ENCODE data around the gene KANSL1L. TPM values are rescaled to one million over a fixed set of nuclear protein-coding genes. Genes with fewer than 3 reads are reported as not detected.

The KANSL1L gene
- polyA plus RNA-seq, 1 experiment = 8.9 TPM

DNA sequence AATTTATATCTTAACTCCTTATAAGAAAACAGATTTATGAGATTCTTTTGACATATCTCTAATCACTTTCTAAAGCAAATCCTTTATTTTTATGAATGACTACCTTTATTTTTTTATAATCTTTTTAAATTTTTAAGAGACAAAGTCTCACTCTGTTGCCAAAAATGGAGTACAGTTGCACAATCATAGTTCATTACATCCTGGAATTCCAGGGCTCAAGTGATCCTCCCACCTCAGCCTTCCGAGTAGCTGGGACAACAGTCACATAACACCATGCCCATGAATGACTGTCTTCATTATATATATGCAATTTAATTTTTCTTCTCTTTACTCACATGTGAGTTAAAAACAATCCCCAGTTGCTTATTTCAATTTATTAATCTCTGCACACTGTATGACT lies 32.3 kb upstream of the KANSL1L start:
- H3K9me3 ChIP-seq (ENCODE audit: control insufficient read depth, insufficient read depth, low read length) = no peaks in the 10 kb centered on the region
- TF ChIP-seq, protein P1, sequence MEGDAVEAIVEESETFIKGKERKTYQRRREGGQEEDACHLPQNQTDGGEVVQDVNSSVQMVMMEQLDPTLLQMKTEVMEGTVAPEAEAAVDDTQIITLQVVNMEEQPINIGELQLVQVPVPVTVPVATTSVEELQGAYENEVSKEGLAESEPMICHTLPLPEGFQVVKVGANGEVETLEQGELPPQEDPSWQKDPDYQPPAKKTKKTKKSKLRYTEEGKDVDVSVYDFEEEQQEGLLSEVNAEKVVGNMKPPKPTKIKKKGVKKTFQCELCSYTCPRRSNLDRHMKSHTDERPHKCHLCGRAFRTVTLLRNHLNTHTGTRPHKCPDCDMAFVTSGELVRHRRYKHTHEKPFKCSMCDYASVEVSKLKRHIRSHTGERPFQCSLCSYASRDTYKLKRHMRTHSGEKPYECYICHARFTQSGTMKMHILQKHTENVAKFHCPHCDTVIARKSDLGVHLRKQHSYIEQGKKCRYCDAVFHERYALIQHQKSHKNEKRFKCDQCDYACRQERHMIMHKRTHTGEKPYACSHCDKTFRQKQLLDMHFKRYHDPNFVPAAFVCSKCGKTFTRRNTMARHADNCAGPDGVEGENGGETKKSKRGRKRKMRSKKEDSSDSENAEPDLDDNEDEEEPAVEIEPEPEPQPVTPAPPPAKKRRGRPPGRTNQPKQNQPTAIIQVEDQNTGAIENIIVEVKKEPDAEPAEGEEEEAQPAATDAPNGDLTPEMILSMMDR (IDR thresholded peaks at IDR 0.05; ENCODE audit: low read depth, low read length) = no peak
- POLR2A ChIA-PET = no interaction called here
- CTCF ChIA-PET = interaction anchor here (0.6 to 2.8 kb wide), 4 partner anchors 13 to 242 kb away, joined by 4 to 8 read pairs (median 4); no protein-coding TSS in a partner anchor
- H3K27me3 ChIP-seq (ENCODE audit: control insufficient read depth, insufficient read depth, low read length) = no peaks in the 10 kb centered on the region
- DNase-seq (ENCODE audit: low read depth, low spot score) = no peak
- no peak overlapping the region for H3K27ac ChIP-seq (ENCODE audit: low read depth, low read length)
- H3K4me3 ChIP-seq (ENCODE audit: low read depth, low read length) = no peak overlapping the region

DNA sequence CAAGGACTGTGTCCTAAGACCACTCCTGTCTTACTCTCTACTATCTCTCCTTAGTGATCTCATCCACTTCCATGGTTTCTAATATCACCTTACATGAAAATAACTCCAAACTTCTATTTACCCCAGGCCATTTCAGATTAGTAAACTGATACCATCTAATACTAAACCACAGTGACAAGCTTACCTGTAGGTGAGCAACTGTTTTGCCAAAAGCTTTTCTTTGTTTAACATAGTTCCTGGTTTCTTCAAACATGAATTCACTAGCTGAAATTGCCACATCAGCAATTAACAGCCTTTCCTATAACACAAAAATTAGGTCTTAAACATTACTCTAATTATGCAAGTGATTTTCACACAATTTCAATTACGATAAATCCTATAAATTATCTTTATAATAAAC lies 31.9 kb upstream of the KANSL1L start:
- TF ChIP-seq, protein P1 (IDR thresholded peaks at IDR 0.05; ENCODE audit: low read depth, low read length) = no peak
- no peak for DNase-seq (ENCODE audit: low read depth, low spot score)
- ChIA-PET CTCF (interaction anchor here (0.6 to 2.8 kb wide), 3 partner anchors 13 to 242 kb away, joined by 4 to 8 read pairs (median 4); no protein-coding TSS in a partner anchor), POLR2A (no interaction called here)
- no peak overlapping the region for H3K4me3 ChIP-seq (ENCODE audit: low read depth, low read length)
- H3K9me3 ChIP-seq (ENCODE audit: control insufficient read depth, insufficient read depth, low read length) = no peaks in the 10 kb centered on the region
- no peaks in the 10 kb centered on the region for H3K27me3 ChIP-seq (ENCODE audit: control insufficient read depth, insufficient read depth, low read length)
- no peak overlapping the region for H3K27ac ChIP-seq (ENCODE audit: low read depth, low read length)

DNA sequence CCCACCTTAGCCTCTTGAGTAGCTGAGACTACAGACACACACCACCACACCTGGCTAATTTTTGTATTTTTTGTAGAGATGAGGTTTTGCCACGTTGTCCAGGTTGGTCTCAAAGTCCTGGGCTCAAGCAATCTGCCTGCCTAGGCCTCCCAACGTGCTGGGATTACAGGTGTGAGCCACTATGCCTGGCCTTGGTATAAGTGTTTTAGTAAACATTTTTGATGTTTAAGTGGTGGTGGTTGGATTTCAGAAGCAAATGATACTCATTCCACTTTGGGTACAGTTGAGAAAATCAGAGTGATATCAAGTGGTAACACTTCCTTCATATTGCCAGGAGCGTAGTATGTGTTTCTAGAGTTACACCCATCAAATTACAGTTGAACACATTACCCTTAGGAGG lies 28.6 kb upstream of the KANSL1L start:
- Histone ChIP-seq H3K27ac (ENCODE audit: low read depth, low read length) (no peak overlapping the region), H3K4me3 (ENCODE audit: low read depth, low read length) (no peak overlapping the region), H3K9me3 (ENCODE audit: control insufficient read depth, insufficient read depth, low read length) (no peaks in the 10 kb centered on the region), H3K27me3 (ENCODE audit: control insufficient read depth, insufficient read depth, low read length) (no peaks in the 10 kb centered on the region)
- TF ChIP-seq, protein P1 (IDR thresholded peaks at IDR 0.05; ENCODE audit: low read depth, low read length) = no peak
- CTCF ChIA-PET = interaction anchor here (0.9 to 5.7 kb wide), 9 partner anchors 8 to 865 kb away, joined by 3 to 121 read pairs (median 11); no protein-coding TSS in a partner anchor
- no peak for DNase-seq (ENCODE audit: low read depth, low spot score)
- POLR2A ChIA-PET = no interaction called here

DNA sequence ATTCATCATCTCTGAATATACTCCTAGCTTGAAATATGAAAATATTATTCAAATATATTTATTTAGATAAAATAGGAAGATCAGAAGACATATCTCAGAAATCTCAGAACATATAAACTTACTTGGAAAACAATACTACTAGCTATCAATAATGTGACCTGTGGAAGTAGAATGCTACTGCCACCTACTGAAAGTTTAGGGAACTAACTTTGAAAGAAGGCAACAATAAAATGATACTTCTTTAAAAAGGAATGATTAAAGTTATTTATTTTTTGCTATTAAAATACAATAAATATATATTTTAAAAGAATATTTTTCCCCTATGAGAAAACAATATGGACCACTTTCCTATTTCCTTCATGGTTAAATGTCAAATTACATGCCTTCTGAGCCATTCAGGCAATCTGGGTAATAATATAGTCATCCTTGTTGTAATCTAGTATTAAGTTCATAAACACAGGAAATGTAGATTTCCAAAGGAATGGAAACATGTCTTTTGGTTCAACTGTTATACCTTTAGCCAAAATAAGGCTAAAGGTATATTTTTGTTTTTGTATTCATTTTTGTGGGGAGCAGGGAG lies 28.1 kb upstream of the KANSL1L start:
- CTCF ChIA-PET = interaction anchor here (0.6 to 5.7 kb wide), 45 partner anchors 8 to 1804 kb away, joined by 3 to 121 read pairs (median 4); partner anchors contain the start of gene MAP2
- H3K9me3 ChIP-seq (ENCODE audit: control insufficient read depth, insufficient read depth, low read length) = no peaks in the 10 kb centered on the region
- TF ChIP-seq, protein P1 (IDR thresholded peaks at IDR 0.05; ENCODE audit: low read depth, low read length) = peak; percentile 78
- H3K27me3 ChIP-seq (ENCODE audit: control insufficient read depth, insufficient read depth, low read length) = no peaks in the 10 kb centered on the region
- POLR2A ChIA-PET = no interaction called here
- DNase-seq (ENCODE audit: low read depth, low spot score) = no peak
- H3K4me3 ChIP-seq (ENCODE audit: low read depth, low read length) = no peak overlapping the region
- H3K27ac ChIP-seq (ENCODE audit: low read depth, low read length) = no peak overlapping the region

DNA sequence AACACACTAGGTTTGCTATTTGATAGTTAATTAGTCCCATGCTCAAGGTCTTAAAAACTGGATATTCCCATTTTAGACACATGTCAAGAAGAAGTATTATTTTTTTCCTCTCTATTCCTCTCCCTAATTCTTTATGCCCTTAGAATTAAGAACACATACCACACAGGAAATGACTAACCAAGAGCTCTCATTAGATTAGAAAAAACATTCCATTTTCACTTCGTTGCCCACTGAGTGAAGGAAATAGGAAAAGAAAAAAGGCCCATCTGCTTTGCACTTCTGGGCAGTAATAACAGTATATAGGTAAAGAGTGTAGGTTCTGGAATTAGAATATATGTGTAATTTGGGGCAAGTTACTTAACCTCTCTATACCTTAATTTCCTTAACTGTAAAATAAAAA lies 27.1 kb upstream of the KANSL1L start:
- CTCF ChIA-PET = interaction anchor here (0.5 to 5.7 kb wide), 39 partner anchors 9 to 864 kb away, joined by 3 to 121 read pairs (median 5); partner anchors contain the start of gene MAP2
- POLR2A ChIA-PET = no interaction called here
- no peak for DNase-seq (ENCODE audit: low read depth, low spot score)

More for the DNA sequence above, 27.1 kb upstream of the KANSL1L start:
- Histone ChIP-seq H3K27me3 (ENCODE audit: control insufficient read depth, insufficient read depth, low read length) (no peaks in the 10 kb centered on the region), H3K27ac (ENCODE audit: low read depth, low read length) (no peak overlapping the region), H3K4me3 (ENCODE audit: low read depth, low read length) (no peak overlapping the region), H3K9me3 (ENCODE audit: control insufficient read depth, insufficient read depth, low read length) (no peaks in the 10 kb centered on the region)
- TF ChIP-seq, protein P1 (IDR thresholded peaks at IDR 0.05; ENCODE audit: low read depth, low read length) = no peak

All from AG04450 (cell line).